Measurements from ENCODE around the gene SMIM23.

SMIM23 gene

GRCh38 chr5:171821286-171821685, 35.7 kb downstream of the SMIM23 start:
- no peak for DNase-seq

- no peak for DNase-seq
Measured at GRCh38 chr5:171823269-171823668, 37.7 kb downstream of the SMIM23 start.

GRCh38 chr5:171825051-171825450, 39.4 kb downstream of the SMIM23 start:
- DNase-seq: no peak

- no peak for DNase-seq
Measured at GRCh38 chr5:171826132-171826531, 40.5 kb downstream of the SMIM23 start.

GRCh38 chr5:171827162-171827561, 41.5 kb downstream of the SMIM23 start:
- DNase-seq: no peak

GRCh38 chr5:171830686-171831085, 45.1 kb downstream of the SMIM23 start:
- DNase-seq: no peak

GRCh38 chr5:171832775-171833174, 47.2 kb downstream of the SMIM23 start:
- DNase-seq: no peak

GRCh38 chr5:171834461-171834860, 48.8 kb downstream of the SMIM23 start:
- no peak for DNase-seq

- DNase-seq: no peak
Measured at GRCh38 chr5:171835066-171835465, 49.4 kb downstream of the SMIM23 start.

- DNase-seq: no peak
Measured at GRCh38 chr5:171837522-171837921, 51.9 kb downstream of the SMIM23 start.

GRCh38 chr5:171838066-171838465, 52.4 kb downstream of the SMIM23 start:
- DNase-seq: no peak

- no peak for DNase-seq
Measured at GRCh38 chr5:171839112-171839511, 53.5 kb downstream of the SMIM23 start.

GRCh38 chr5:171840066-171840465, 54.4 kb downstream of the SMIM23 start:
- DNase-seq: peak; percentile 24
